Measurements from ENCODE around the gene CMBL.

The CMBL gene

DNA sequence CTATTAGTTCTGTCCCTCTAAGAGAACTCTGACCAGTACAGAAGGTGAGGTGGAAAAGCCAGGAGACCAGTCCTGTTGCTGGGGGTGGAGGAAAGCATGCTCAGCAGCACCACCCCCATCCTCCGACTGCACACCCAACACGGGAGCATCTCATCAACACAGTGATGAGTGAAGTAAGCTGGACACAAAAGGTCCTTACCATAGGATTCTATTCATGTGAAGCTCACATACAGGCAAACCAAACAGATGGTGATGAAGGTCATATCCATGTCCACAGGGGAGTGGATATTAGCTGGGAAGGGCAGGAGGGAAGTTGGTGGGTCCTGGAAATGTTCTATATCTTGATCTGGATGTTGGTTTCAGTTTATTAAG is 31.0 kb upstream of the CMBL start:
- DNase-seq (ENCODE audit: low read depth, low spot score), result no peak
- TF ChIP-seq, protein P1, sequence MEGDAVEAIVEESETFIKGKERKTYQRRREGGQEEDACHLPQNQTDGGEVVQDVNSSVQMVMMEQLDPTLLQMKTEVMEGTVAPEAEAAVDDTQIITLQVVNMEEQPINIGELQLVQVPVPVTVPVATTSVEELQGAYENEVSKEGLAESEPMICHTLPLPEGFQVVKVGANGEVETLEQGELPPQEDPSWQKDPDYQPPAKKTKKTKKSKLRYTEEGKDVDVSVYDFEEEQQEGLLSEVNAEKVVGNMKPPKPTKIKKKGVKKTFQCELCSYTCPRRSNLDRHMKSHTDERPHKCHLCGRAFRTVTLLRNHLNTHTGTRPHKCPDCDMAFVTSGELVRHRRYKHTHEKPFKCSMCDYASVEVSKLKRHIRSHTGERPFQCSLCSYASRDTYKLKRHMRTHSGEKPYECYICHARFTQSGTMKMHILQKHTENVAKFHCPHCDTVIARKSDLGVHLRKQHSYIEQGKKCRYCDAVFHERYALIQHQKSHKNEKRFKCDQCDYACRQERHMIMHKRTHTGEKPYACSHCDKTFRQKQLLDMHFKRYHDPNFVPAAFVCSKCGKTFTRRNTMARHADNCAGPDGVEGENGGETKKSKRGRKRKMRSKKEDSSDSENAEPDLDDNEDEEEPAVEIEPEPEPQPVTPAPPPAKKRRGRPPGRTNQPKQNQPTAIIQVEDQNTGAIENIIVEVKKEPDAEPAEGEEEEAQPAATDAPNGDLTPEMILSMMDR (IDR thresholded peaks at IDR 0.05; ENCODE audit: low read depth, low read length), result no peak
- in situ Hi-C loops (cut with HindIII; ENCODE audit: low sequenced_read_pairs), result no loop called here
- H3K4me3 ChIP-seq (ENCODE audit: low read depth, low read length), result no peak overlapping the region

DNA sequence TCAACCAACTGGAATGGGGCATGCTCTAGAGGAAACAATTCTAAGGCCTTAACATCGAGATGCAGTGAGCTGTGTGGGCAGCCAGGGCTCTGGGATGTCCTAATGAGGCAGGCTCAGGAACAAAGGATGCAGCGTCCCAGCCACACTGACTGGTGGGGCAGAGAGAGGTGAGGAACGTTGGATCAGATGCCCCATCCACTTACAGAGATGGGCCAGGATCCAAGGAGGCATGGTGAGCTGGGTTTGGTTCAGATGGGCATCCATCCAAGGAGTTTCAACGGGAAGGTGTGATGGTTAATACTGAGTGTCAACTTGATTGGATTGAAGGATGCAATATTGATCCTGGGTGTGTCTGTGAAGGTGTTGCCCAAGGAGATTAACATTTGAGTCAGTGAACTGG is 30.3 kb upstream of the CMBL start:
- DNase-seq (ENCODE audit: low read depth, low spot score), result no peak
- TF ChIP-seq, protein P1 (IDR thresholded peaks at IDR 0.05; ENCODE audit: low read depth, low read length), result no peak
- in situ Hi-C loops (cut with HindIII; ENCODE audit: low sequenced_read_pairs), result no loop called here
- H3K4me3 ChIP-seq (ENCODE audit: low read depth, low read length), result no peak overlapping the region

DNA sequence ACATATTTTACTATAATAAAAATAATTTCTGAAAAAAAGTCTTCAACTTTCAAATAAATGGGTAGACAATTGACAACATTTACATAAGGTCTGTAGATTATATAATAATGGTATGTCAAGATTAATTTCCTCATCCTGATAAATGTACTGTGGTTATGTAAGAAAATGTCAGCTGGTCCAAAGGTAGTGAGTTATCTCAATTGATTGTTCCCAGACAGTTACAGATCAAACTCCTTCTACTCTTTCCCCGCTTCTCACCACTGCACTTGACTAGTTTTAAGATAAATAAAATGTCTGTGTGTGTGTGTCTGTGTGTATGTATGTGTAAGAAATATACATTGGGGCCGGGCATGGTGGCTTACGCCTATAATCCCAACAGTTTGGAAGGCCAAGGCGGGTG is 29.4 kb upstream of the CMBL start:
- TF ChIP-seq, protein P1 (IDR thresholded peaks at IDR 0.05; ENCODE audit: low read depth, low read length), result no peak
- no peak overlapping the region for H3K4me3 ChIP-seq (ENCODE audit: low read depth, low read length)
- no peak for DNase-seq (ENCODE audit: low read depth, low spot score)
- in situ Hi-C loops (cut with HindIII; ENCODE audit: low sequenced_read_pairs), result no loop called here

GRCh38 chr5:10335711-10336470 is 28.2 kb upstream of the CMBL start:
- in situ Hi-C loops (cut with HindIII; ENCODE audit: low sequenced_read_pairs), result no loop called here
- no peak for DNase-seq (ENCODE audit: low read depth, low spot score)
- TF ChIP-seq, protein P1 (IDR thresholded peaks at IDR 0.05; ENCODE audit: low read depth, low read length), result no peak
- H3K4me3 ChIP-seq (ENCODE audit: low read depth, low read length), result no peak overlapping the region

DNA sequence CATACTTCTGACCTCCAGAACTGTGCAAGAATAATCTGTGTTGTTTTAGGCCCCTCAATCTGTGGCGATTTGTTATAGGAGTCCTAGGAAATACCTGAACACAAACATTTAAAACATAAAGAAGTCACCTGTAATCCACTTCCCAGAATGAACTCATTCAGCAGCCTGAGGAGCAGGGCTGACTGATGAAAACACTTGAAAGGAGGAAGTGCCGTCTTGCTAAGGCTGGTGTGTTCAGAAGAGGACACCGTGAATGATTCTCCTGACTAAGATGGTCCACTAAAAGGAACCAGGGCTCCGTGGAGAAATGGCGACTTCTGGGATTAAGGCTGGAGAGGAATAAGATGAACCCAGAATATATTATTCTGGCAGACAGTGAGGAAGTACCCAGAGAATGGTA is 27.1 kb upstream of the CMBL start:
- in situ Hi-C loops (cut with HindIII; ENCODE audit: low sequenced_read_pairs), result no loop called here
- TF ChIP-seq, protein P1 (IDR thresholded peaks at IDR 0.05; ENCODE audit: low read depth, low read length), result no peak
- no peak for DNase-seq (ENCODE audit: low read depth, low spot score)
- H3K4me3 ChIP-seq (ENCODE audit: low read depth, low read length), result no peak overlapping the region

GRCh38 chr5:10333154-10334006 is 25.7 kb upstream of the CMBL start:
- TF ChIP-seq, protein P1 (IDR thresholded peaks at IDR 0.05; ENCODE audit: low read depth, low read length), result peak; percentile 11
- in situ Hi-C loops (cut with HindIII; ENCODE audit: low sequenced_read_pairs), result no loop called here
- peak overlapping the region; percentile 52 for H3K4me3 ChIP-seq (ENCODE audit: low read depth, low read length)
- DNase-seq (ENCODE audit: low read depth, low spot score), result no peak

Data from astrocyte of the spinal cord (primary cell).